GM21390 (cell line): ENCODE data around the gene TMEM154.

Experiments
- ATAC-seq: cut with Tn5 transposase; IDR thresholded peaks from one replicate; pipeline ENCODE4 v1.9.1; 2021; ENCODE audit not compliant: unreplicated experiment

The TMEM154 gene

GRCh38 chr4:152679414-152680281 is at the start of gene TMEM154:
Gene TMEM154 (minus strand): TSS chr4:152679997. CDS start chr4:152679933, 64 bp downstream.
- ATAC-seq = peak; percentile 75

GRCh38 chr4:152729466-152729865 is 49.7 kb upstream of the TMEM154 start:
- ATAC-seq = no peak

GRCh38 chr4:152728343-152728742 is 48.5 kb upstream of the TMEM154 start:
- ATAC-seq = no peak

GRCh38 chr4:152727784-152728183 is 48.0 kb upstream of the TMEM154 start:
- no peak for ATAC-seq

GRCh38 chr4:152724494-152724893 is 44.7 kb upstream of the TMEM154 start:
- ATAC-seq = no peak

- no peak for ATAC-seq
Observed at GRCh38 chr4:152723236-152723635, 43.4 kb upstream of the TMEM154 start.

- no peak for ATAC-seq
Observed at GRCh38 chr4:152719801-152720556, 40.2 kb upstream of the TMEM154 start.

GRCh38 chr4:152719291-152719690 is 39.5 kb upstream of the TMEM154 start:
- ATAC-seq = no peak

- ATAC-seq = no peak
Observed at GRCh38 chr4:152715076-152715475, 35.3 kb upstream of the TMEM154 start.

- no peak for ATAC-seq
Observed at GRCh38 chr4:152713951-152714705, 34.3 kb upstream of the TMEM154 start.

- ATAC-seq = no peak
Observed at GRCh38 chr4:152709675-152710438, 30.1 kb upstream of the TMEM154 start.

- no peak for ATAC-seq
Observed at GRCh38 chr4:152708796-152709195, 29.0 kb upstream of the TMEM154 start.

- ATAC-seq = no peak
Observed at GRCh38 chr4:152708361-152708760, 28.6 kb upstream of the TMEM154 start.

- ATAC-seq = no peak
Observed at GRCh38 chr4:152707632-152708031, 27.8 kb upstream of the TMEM154 start.

- ATAC-seq = no peak
Observed at GRCh38 chr4:152705903-152706302, 26.1 kb upstream of the TMEM154 start.

GRCh38 chr4:152704788-152705187 is 25.0 kb upstream of the TMEM154 start:
- no peak for ATAC-seq

GRCh38 chr4:152700151-152700550 is 20.4 kb upstream of the TMEM154 start:
- ATAC-seq = no peak

GRCh38 chr4:152699313-152699712 is 19.5 kb upstream of the TMEM154 start:
- ATAC-seq = no peak

- ATAC-seq = no peak
Observed at GRCh38 chr4:152698089-152698499, 18.3 kb upstream of the TMEM154 start.

GRCh38 chr4:152697284-152698088 is 17.7 kb upstream of the TMEM154 start:
- peak; percentile 35 for ATAC-seq
